Measurements from ENCODE around the gene OTOP2.

OTOP2 gene

GRCh38 chr17:74930535-74931036, 6.5 kb downstream of the OTOP2 start:
- H3K36me3 ChIP-seq (ENCODE audit: control insufficient read depth in 2 of 2, insufficient read depth in 2 of 2, low read length in 2 of 2), result no peaks in the 10 kb centered on the region
- H3K27ac ChIP-seq (ENCODE audit: low read length), result no peak overlapping the region
- no peak overlapping the region for H3K9ac ChIP-seq (ENCODE audit: low read length in 2 of 2)
- H3K4me3 ChIP-seq (ENCODE audit: low read length in 2 of 2), result no peak overlapping the region
- peaks cover 2% of the 10 kb centered on the region for H3K4me1 ChIP-seq (ENCODE audit: control insufficient read depth, insufficient read depth, low read length)
- H3K27me3 ChIP-seq (ENCODE audit: control insufficient read depth in 1 of 2, insufficient read depth in 2 of 2, low read length in 2 of 2), result peaks cover 34 to 46% of the 10 kb centered on the region in 2 donors
- no peaks in the 10 kb centered on the region for H3K9me3 ChIP-seq (ENCODE audit: control insufficient read depth in 2 of 2, low read length in 2 of 2)

- peaks cover 46 to 54% of the 10 kb centered on the region in 2 donors for H3K27me3 ChIP-seq (ENCODE audit: control insufficient read depth in 1 of 2, insufficient read depth in 2 of 2, low read length in 2 of 2)
- peaks cover 6% of the 10 kb centered on the region for H3K4me1 ChIP-seq (ENCODE audit: control insufficient read depth, insufficient read depth, low read length)
These were observed 11.0 kb downstream of the OTOP2 start for GRCh38 chr17:74935048-74935447.

GRCh38 chr17:74935585-74936469, 11.8 kb downstream of the OTOP2 start, which contains the start of gene OTOP3:
Gene OTOP3, plus strand, starts transcription at chr17:74935898. Its CDS starts 24 bp downstream, at chr17:74935922.
- Histone ChIP-seq H3K36me3 (ENCODE audit: control insufficient read depth in 2 of 2, insufficient read depth in 2 of 2, low read length in 2 of 2) (no peaks in the 10 kb centered on the region), H3K27me3 (ENCODE audit: control insufficient read depth in 1 of 2, insufficient read depth in 2 of 2, low read length in 2 of 2) (peaks cover 46 to 49% of the 10 kb centered on the region in 2 donors), H3K27ac (ENCODE audit: low read length) (no peak within 1 kb of the TSS), H3K4me3 (ENCODE audit: low read length in 2 of 2) (no peak within 1 kb of the TSS), H3K4me1 (ENCODE audit: control insufficient read depth, insufficient read depth, low read length) (peaks cover 6% of the 10 kb centered on the region), H3K9me3 (ENCODE audit: control insufficient read depth in 2 of 2, low read length in 2 of 2) (no peaks in the 10 kb centered on the region), H3K9ac (ENCODE audit: low read length in 2 of 2) (no peak within 1 kb of the TSS)

More at GRCh38 chr17:74935048-74935447, 11.0 kb downstream of the OTOP2 start:
- no peaks in the 10 kb centered on the region for H3K36me3 ChIP-seq (ENCODE audit: control insufficient read depth in 2 of 2, insufficient read depth in 2 of 2, low read length in 2 of 2)
- no peak overlapping the region for H3K4me3 ChIP-seq (ENCODE audit: low read length in 2 of 2)
- H3K9ac ChIP-seq (ENCODE audit: low read length in 2 of 2), result no peak overlapping the region
- no peak overlapping the region for H3K27ac ChIP-seq (ENCODE audit: low read length)
- H3K9me3 ChIP-seq (ENCODE audit: control insufficient read depth in 2 of 2, low read length in 2 of 2), result no peaks in the 10 kb centered on the region

GRCh38 chr17:74936470-74936799, 12.4 kb downstream of the OTOP2 start:
- peaks cover 6% of the 10 kb centered on the region for H3K4me1 ChIP-seq (ENCODE audit: control insufficient read depth, insufficient read depth, low read length)
- H3K27ac ChIP-seq (ENCODE audit: low read length), result no peak overlapping the region
- no peak overlapping the region for H3K4me3 ChIP-seq (ENCODE audit: low read length in 2 of 2)
- peaks cover 43 to 54% of the 10 kb centered on the region in 2 donors for H3K27me3 ChIP-seq (ENCODE audit: control insufficient read depth in 1 of 2, insufficient read depth in 2 of 2, low read length in 2 of 2)
- H3K9ac ChIP-seq (ENCODE audit: low read length in 2 of 2), result no peak overlapping the region
- H3K9me3 ChIP-seq (ENCODE audit: control insufficient read depth in 2 of 2, low read length in 2 of 2), result no peaks in the 10 kb centered on the region
- no peaks in the 10 kb centered on the region for H3K36me3 ChIP-seq (ENCODE audit: control insufficient read depth in 2 of 2, insufficient read depth in 2 of 2, low read length in 2 of 2)

GRCh38 chr17:74937064-74938051, 13.3 kb downstream of the OTOP2 start:
- Histone ChIP-seq H3K9me3 (ENCODE audit: control insufficient read depth in 2 of 2, low read length in 2 of 2) (no peaks in the 10 kb centered on the region), H3K36me3 (ENCODE audit: control insufficient read depth in 2 of 2, insufficient read depth in 2 of 2, low read length in 2 of 2) (no peaks in the 10 kb centered on the region), H3K4me3 (ENCODE audit: low read length in 2 of 2) (no peak overlapping the region), H3K27me3 (ENCODE audit: control insufficient read depth in 1 of 2, insufficient read depth in 2 of 2, low read length in 2 of 2) (peaks cover 48 to 54% of the 10 kb centered on the region in 2 donors), H3K4me1 (ENCODE audit: control insufficient read depth, insufficient read depth, low read length) (peaks cover 6% of the 10 kb centered on the region), H3K9ac (ENCODE audit: low read length in 2 of 2) (no peak overlapping the region), H3K27ac (ENCODE audit: low read length) (no peak overlapping the region)

- H3K36me3 ChIP-seq (ENCODE audit: control insufficient read depth in 2 of 2, insufficient read depth in 2 of 2, low read length in 2 of 2), result no peaks in the 10 kb centered on the region
- H3K9ac ChIP-seq (ENCODE audit: low read length in 2 of 2), result no peak overlapping the region
- peaks cover 45 to 48% of the 10 kb centered on the region in 2 donors for H3K27me3 ChIP-seq (ENCODE audit: control insufficient read depth in 1 of 2, insufficient read depth in 2 of 2, low read length in 2 of 2)
- H3K9me3 ChIP-seq (ENCODE audit: control insufficient read depth in 2 of 2, low read length in 2 of 2), result no peaks in the 10 kb centered on the region
- no peak overlapping the region for H3K4me3 ChIP-seq (ENCODE audit: low read length in 2 of 2)
- H3K27ac ChIP-seq (ENCODE audit: low read length), result no peak overlapping the region
- peaks cover 6% of the 10 kb centered on the region for H3K4me1 ChIP-seq (ENCODE audit: control insufficient read depth, insufficient read depth, low read length)
These were observed 14.3 kb downstream of the OTOP2 start for GRCh38 chr17:74938194-74938950.

GRCh38 chr17:74939534-74939933, 15.5 kb downstream of the OTOP2 start:
- peaks cover 43 to 52% of the 10 kb centered on the region in 2 donors for H3K27me3 ChIP-seq (ENCODE audit: control insufficient read depth in 1 of 2, insufficient read depth in 2 of 2, low read length in 2 of 2)
- peaks cover 6% of the 10 kb centered on the region for H3K4me1 ChIP-seq (ENCODE audit: control insufficient read depth, insufficient read depth, low read length)
- no peaks in the 10 kb centered on the region for H3K9me3 ChIP-seq (ENCODE audit: control insufficient read depth in 2 of 2, low read length in 2 of 2)
- no peak overlapping the region for H3K27ac ChIP-seq (ENCODE audit: low read length)
- H3K9ac ChIP-seq (ENCODE audit: low read length in 2 of 2), result no peak overlapping the region
- H3K4me3 ChIP-seq (ENCODE audit: low read length in 2 of 2), result no peak overlapping the region
- H3K36me3 ChIP-seq (ENCODE audit: control insufficient read depth in 2 of 2, insufficient read depth in 2 of 2, low read length in 2 of 2), result no peaks in the 10 kb centered on the region

- no peaks in the 10 kb centered on the region for H3K36me3 ChIP-seq (ENCODE audit: control insufficient read depth in 2 of 2, insufficient read depth in 2 of 2, low read length in 2 of 2)
- H3K4me1 ChIP-seq (ENCODE audit: control insufficient read depth, insufficient read depth, low read length), result no peaks in the 10 kb centered on the region
- H3K27me3 ChIP-seq (ENCODE audit: control insufficient read depth in 1 of 2, insufficient read depth in 2 of 2, low read length in 2 of 2), result peaks cover 36% of the 10 kb centered on the region in 2 donors
- no peak overlapping the region for H3K9ac ChIP-seq (ENCODE audit: low read length in 2 of 2)
- H3K4me3 ChIP-seq (ENCODE audit: low read length in 2 of 2), result no peak overlapping the region
- H3K9me3 ChIP-seq (ENCODE audit: control insufficient read depth in 2 of 2, low read length in 2 of 2), result no peaks in the 10 kb centered on the region
- H3K27ac ChIP-seq (ENCODE audit: low read length), result no peak overlapping the region
These were observed 17.2 kb downstream of the OTOP2 start for GRCh38 chr17:74941128-74941725.

GRCh38 chr17:74943808-74944522, 19.9 kb downstream of the OTOP2 start:
- Histone ChIP-seq H3K4me3 (ENCODE audit: low read length in 2 of 2) (no peak overlapping the region), H3K9ac (ENCODE audit: low read length in 2 of 2) (no peak overlapping the region), H3K36me3 (ENCODE audit: control insufficient read depth in 2 of 2, insufficient read depth in 2 of 2, low read length in 2 of 2) (no peaks in the 10 kb centered on the region), H3K27me3 (ENCODE audit: control insufficient read depth in 1 of 2, insufficient read depth in 2 of 2, low read length in 2 of 2) (peaks cover 18 to 26% of the 10 kb centered on the region in 2 donors), H3K4me1 (ENCODE audit: control insufficient read depth, insufficient read depth, low read length) (no peaks in the 10 kb centered on the region), H3K9me3 (ENCODE audit: control insufficient read depth in 2 of 2, low read length in 2 of 2) (no peaks in the 10 kb centered on the region), H3K27ac (ENCODE audit: low read length) (no peak overlapping the region)
